GM12873 (cell line): ENCODE data around the gene TBCD.

Experiments
- TF ChIP-seq, protein P1 (sequence below): IDR thresholded peaks from 2 replicates; pipeline ENCODE4 v1.5.1; 2012; ENCODE audit warnings: low read depth, mild to moderate bottlenecking, moderate library complexity, low read length, control low read depth; ENCODE audit not compliant: insufficient read depth; ENCODE audit errors: missing control alignments

Gene TBCD

DNA sequence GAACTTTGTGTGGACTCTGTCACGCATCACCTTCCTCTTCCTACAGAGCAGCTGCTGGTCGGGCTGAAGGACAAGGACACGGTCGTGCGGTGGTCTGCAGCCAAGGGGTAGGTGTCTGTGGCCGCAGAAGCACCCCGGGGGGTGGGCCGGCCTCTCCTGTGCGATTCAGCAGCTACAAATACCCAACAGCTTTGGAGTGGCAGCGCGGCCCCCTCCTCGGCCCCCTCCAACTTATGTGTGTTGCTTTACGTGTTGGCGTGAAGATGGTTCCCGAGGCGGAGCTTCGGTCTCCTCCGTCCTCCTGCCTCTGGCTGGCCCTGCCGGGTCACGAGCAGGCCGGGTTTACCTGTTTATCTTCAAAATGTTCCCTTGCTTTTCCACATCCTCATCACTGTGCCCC lies 55.7 kb downstream of the TBCD start:
- TF ChIP-seq, protein P1, sequence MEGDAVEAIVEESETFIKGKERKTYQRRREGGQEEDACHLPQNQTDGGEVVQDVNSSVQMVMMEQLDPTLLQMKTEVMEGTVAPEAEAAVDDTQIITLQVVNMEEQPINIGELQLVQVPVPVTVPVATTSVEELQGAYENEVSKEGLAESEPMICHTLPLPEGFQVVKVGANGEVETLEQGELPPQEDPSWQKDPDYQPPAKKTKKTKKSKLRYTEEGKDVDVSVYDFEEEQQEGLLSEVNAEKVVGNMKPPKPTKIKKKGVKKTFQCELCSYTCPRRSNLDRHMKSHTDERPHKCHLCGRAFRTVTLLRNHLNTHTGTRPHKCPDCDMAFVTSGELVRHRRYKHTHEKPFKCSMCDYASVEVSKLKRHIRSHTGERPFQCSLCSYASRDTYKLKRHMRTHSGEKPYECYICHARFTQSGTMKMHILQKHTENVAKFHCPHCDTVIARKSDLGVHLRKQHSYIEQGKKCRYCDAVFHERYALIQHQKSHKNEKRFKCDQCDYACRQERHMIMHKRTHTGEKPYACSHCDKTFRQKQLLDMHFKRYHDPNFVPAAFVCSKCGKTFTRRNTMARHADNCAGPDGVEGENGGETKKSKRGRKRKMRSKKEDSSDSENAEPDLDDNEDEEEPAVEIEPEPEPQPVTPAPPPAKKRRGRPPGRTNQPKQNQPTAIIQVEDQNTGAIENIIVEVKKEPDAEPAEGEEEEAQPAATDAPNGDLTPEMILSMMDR, result no peak

DNA sequence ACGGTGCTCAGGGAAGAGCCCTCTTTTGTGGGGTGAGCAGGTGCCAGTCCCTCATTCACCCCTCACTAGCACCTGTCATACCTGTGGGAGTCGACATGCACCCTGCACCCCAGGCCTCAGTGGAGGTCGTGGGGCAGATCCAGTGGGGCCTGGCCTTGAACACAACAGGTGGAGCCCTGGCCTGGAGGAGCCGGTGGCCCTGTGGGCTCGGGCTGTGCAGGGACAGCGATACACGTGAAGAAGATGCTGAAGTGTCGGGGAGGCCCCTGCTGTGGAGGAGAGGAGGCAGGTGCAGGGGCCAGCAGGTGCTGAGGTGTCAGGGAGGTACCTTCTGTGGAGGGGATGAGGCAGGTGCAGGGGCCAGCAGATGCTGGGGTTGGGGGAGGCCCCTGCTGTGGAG lies 56.1 kb downstream of the TBCD start:
- TF ChIP-seq, protein P1, result no peak

DNA sequence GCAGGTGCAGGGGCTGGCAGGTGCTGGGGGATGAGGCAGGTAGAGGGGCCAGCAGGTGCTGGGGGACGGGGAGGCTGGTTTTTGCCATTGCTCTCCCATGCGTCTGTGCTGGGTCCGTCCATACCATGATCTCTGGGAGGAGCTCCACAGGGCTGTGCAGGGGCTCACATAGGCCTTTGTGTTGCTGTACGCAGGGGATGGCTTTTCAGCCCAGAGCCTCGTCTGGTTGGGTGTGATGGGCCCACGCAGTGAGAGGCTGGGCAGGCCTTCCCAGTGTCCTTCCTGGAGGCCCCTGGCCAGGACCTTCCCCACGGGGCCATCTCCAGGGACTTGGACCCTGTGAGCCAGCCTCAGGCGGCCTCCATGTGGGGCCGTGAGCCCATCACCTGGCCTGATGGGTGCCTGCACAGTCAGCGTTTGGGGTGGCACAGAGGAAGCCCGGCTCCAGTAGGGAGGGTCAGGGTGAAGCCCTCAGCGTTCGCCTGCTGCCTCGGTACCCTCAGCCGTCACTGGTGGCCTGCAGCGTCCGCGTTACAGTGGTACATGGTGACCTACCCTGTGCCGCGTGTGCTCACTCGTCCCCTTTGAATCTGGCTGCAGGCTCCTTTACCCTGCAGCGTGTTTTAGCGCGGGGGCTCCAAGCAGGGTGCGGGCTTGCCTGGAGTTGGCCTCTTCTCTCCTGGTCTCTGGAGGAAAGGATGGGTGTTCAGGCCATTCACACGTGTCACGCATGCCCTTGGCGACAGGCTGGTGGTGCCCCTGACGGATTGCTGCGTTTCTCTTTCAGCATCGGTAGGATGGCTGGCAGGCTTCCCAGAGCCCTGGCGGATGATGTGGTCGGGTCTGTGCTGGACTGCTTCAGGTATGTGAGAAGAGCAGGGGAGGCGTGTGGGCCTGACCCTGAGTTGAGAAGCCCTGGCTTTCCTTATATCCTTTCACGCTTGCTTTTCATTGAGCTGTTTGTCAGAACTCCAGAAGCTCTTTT lies 57.3 kb downstream of the TBCD start:
- TF ChIP-seq, protein P1, result no peak

DNA sequence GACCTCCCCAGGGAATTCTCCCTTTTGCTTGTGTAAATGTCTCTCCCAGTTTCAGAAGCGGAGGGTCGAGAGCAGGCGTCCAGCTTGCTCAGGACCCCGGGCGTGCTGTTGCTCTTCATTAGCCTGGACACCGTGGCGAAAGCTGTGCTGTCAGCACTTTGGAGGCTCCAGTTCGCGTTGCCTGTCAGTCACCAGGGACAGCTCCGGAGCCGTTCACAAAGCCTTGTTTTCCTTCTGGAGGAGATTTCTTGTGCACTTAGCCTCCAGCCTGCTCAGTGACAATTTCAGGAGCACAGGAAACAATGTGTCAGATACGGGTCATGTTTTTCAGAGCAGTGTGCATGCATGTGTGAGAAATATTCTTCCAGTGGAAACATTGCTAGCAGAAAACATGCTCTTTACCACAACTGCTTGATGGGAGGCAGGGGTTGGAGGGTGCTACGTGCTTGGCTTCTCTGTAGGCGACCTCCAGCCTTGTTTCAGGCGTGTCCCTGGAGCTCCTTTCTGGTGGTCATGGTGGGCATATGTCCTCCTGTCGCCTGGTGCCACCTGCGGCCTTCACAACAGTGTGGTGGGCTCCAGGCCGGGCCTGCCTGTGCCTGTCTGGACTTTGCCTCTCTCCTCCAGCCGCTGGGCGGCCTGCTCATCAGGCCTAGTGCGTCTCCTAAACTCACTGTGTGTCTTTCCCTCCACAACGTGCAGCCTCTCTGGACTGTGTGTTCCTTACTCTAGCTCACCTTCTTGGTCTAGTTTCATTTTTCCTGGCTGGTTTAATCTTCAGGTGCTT lies 59.0 kb downstream of the TBCD start:
- TF ChIP-seq, protein P1, result no peak

DNA sequence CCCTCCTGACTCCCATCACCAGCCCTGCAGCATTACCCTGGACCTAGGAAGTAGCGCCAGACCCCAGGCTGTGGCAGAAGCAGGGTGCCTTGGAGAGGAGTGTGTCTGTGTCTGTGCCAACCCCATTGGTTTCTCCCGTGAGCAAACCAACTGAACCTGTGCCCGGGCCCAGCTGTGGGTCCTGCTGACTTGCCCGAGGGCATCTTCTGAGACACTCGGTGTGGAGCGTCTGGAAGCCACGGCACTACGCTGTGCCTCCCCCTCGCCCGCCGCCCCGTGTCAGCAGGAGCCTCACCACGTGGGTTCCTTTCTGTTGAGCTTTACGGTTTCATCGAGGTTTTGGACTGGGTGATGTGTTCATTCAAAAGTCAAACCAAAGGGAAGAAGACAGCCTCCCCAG lies 60.2 kb downstream of the TBCD start:
- TF ChIP-seq, protein P1, result no peak

DNA sequence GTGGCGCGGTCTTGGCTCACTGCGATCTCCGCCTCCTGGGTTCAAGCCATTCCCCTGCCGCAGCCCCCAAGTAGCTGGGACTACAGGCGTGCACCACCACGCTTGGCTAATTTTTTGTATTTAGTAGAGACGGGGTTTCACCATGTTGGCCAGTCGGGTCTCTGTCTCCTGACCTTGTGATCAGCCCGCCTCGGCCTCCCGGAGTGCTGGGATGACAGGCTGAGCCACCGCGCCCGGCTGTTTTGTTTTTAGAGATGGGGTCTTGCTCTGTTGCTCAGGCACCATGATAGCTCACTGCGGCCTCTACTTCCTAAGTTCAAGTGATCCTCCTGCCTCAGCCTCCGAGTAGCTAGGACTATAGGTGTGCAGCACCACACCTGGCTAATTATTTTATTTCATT lies 60.7 kb downstream of the TBCD start:
- TF ChIP-seq, protein P1, result no peak
